OCI-LY1 (cell line): ENCODE results near the gene CAPZA1.

Experiments used
- EZH2 ChIP-seq: fragments of 200-600 bp; sonication (generic), shearing (Covaris generic); IDR thresholded peaks from 2 replicates; pipeline ENCODE4 v1.8.0; 2017; ENCODE audit warnings: borderline replicate concordance, mixed run types, mild to moderate bottlenecking, antibody characterized with exemption, low read length, moderate library complexity, mixed read lengths
- TF ChIP-seq, protein P1 (sequence below): fragments of 200-600 bp; sonication (generic), shearing (Covaris generic); IDR thresholded peaks from 2 replicates; pipeline ENCODE4 v1.5.1; 2017; ENCODE audit warnings: mild to moderate bottlenecking, antibody characterized with exemption, low read length, moderate library complexity, mixed read lengths

DNA sequence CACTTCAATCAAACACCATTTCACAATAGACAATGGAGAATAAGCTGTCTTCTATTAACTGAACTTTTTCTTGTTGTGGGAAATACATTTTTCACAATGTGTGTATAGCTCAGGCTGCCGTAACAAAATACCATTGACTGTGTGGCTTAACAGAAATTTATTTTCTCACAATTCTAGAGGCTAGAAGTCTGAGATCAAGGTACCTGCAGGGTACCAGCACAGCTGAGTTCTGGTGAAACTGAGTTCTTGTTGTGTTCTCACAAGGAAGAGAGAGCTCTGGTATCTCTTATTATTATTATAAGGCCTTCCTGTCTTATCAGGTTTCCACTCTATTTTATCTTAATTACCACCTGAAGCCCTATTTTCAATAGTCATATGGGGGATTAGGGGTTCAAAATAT is 16.1 kb upstream of the CAPZA1 start:
- TF ChIP-seq, protein P1, sequence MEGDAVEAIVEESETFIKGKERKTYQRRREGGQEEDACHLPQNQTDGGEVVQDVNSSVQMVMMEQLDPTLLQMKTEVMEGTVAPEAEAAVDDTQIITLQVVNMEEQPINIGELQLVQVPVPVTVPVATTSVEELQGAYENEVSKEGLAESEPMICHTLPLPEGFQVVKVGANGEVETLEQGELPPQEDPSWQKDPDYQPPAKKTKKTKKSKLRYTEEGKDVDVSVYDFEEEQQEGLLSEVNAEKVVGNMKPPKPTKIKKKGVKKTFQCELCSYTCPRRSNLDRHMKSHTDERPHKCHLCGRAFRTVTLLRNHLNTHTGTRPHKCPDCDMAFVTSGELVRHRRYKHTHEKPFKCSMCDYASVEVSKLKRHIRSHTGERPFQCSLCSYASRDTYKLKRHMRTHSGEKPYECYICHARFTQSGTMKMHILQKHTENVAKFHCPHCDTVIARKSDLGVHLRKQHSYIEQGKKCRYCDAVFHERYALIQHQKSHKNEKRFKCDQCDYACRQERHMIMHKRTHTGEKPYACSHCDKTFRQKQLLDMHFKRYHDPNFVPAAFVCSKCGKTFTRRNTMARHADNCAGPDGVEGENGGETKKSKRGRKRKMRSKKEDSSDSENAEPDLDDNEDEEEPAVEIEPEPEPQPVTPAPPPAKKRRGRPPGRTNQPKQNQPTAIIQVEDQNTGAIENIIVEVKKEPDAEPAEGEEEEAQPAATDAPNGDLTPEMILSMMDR: no peak
- TF ChIP-seq EZH2: no peak
